Esophagus muscularis mucosa (tissue), 4 donors: ENCODE measurements around the gene GJB3.

Source experiments
- CTCF ChIP-seq, 3 experiments: fragments of 200-600 bp in 2 of 3; fragments of 450-650 bp in 1 of 3; sonication (generic) in 2 of 3; IDR thresholded peaks; one replicate each; pipeline ENCODE4 v1.5.1; 2017 to 2019; ENCODE audit warnings: antibody characterized with exemption in 3 of 3, mild to moderate bottlenecking in 2 of 3, moderate library complexity in 1 of 3
- EP300 ChIP-seq: sonication (generic); formaldehyde crosslinking; IDR thresholded peaks from one replicate; pipeline ENCODE4 v1.6.1; 2017; ENCODE audit warnings: antibody characterized with exemption
- POLR2A ChIP-seq: fragments of 450-650 bp; IDR thresholded peaks from one replicate; pipeline ENCODE4 v1.6.1; 2017; ENCODE audit warnings: antibody characterized with exemption, moderate library complexity, mild to moderate bottlenecking, low read depth
- POLR2AphosphoS5 ChIP-seq, 2 donors: sonication (generic); formaldehyde crosslinking; IDR thresholded peaks; one replicate each; pipeline ENCODE4 v1.6.1; 2017; ENCODE audit warnings: antibody characterized with exemption in 2 of 2

GRCh38 chr1:34754964-34755637 is 25.9 kb upstream of the GJB3 start, which contains the start of gene GJB5:
- no peak for TF ChIP-seq CTCF (IDR thresholded peaks at IDR 0.05)
- no peak for TF ChIP-seq POLR2A
- no peak for TF ChIP-seq POLR2AphosphoS5 (IDR thresholded peaks at IDR 0.05)
- TF ChIP-seq EP300, result no peak
